HepG2 (cell line): ENCODE results near the gene RFX7. TPM values are rescaled to one million over a fixed set of nuclear protein-coding genes. Genes with fewer than 3 reads are reported as not detected.
A peak's percentile ranks its signal among the peaks of the same experiment; 100 is the strongest.

ENCODE experiments used
- ATAC-seq: fragments of 200-7000 bp; cut with Tn5 transposase; 3 replicates; pipeline ENCODE4 v1.9.1; 2020; ENCODE audit warnings: mild to moderate bottlenecking, moderate library complexity
- BruUV-seq: library from RNA; stranded (reverse); fragments of 400-500 nt; replicated peaks from 2 replicates; lab custom pipeline; 2021; lab: Mats Ljungman, UMichigan
- CTCF ChIA-PET: fragments of 300-600 bp; formaldehyde crosslinking; extraction: SDS; loops from one replicate; lab custom pipeline; 2021; ENCODE audit warnings: low total read pairs, inconsistent platforms, low intra/inter-chr PET ratio; lab: Yijun Ruan, JAX
- POLR2A ChIA-PET: fragments of 350-600 bp; sonication (Branson Sonifier 250); formaldehyde crosslinking; loops from one replicate; lab custom pipeline; 2020; ENCODE audit warnings: antibody characterized with exemption, inconsistent platforms; lab: Yijun Ruan, JAX
- DNase-seq: peaks from one replicate; pipeline ENCODE4 v3.0.0-alpha.2; 2015; ENCODE audit warnings: low spot score
- FAIRE-seq: peaks from 3 replicates; lab custom pipeline; 2011; peaks lifted over from hg19 to GRCh38; lab: Jason Lieb, UNC
- H2AFZ ChIP-seq: one replicate; pipeline ENCODE4 v1.6.1; 2011; ENCODE audit warnings: low read length, inconsistent platforms
- H3K27ac ChIP-seq: fragments of 300-600 bp; 3 replicates; pipeline ENCODE4 v1.8.0; 2011; ENCODE audit warnings: mixed run types, mild to moderate bottlenecking, mixed read lengths, low read length, inconsistent platforms; ENCODE audit not compliant: insufficient read depth; ENCODE audit errors: extremely low read length
- H3K27me3 ChIP-seq, 2 experiments: fragments of 200-600 bp in 1 of 2; 2 replicates in 1 of 2; 3 replicates in 1 of 2; pipeline versions ENCODE4 v1.6.0 to v1.8.0; 2011; ENCODE audit warnings: low read length in 2 of 2, mild to moderate bottlenecking in 2 of 2, moderate library complexity in 2 of 2, inconsistent platforms in 1 of 2; ENCODE audit not compliant: insufficient read depth in 2 of 2, control insufficient read depth in 1 of 2
- H3K36me3 ChIP-seq, 2 experiments: fragments of 200-600 bp in 1 of 2; replicated peaks in 1 of 2; 2 replicates in 1 of 2; 3 replicates in 1 of 2; pipeline versions ENCODE4 v1.5.1 to v1.8.0; 2011; ENCODE audit warnings: low read length in 2 of 2, inconsistent platforms in 1 of 2; ENCODE audit not compliant: insufficient read depth in 2 of 2, control insufficient read depth in 1 of 2
- H3K4me1 ChIP-seq: 2 replicates; pipeline ENCODE4 v1.5.1; 2012; ENCODE audit warnings: low read length, inconsistent platforms; ENCODE audit not compliant: insufficient read depth
- H3K4me2 ChIP-seq: 2 replicates; pipeline ENCODE4 v1.6.0; 2011; ENCODE audit warnings: low read depth, low read length, inconsistent platforms
- H3K4me3 ChIP-seq, 3 experiments: fragments of 200-600 bp in 1 of 3; sonication (generic), shearing (Covaris generic) in 1 of 3; replicated peaks in 1 of 3; 2 replicates each; pipeline ENCODE4 v1.5.1; 2011 to 2016; ENCODE audit warnings: low read length in 3 of 3, inconsistent platforms in 2 of 3, low read depth in 2 of 3, mild to moderate bottlenecking in 2 of 3, control low read depth in 1 of 3, mixed read lengths in 1 of 3; ENCODE audit not compliant: insufficient read depth in 1 of 3
- H3K79me2 ChIP-seq: one replicate; pipeline ENCODE4 v1.6.1; 2011; ENCODE audit warnings: low read length, inconsistent platforms; ENCODE audit not compliant: insufficient read depth
- H3K9ac ChIP-seq: 2 replicates; pipeline ENCODE4 v1.6.0; 2011; ENCODE audit warnings: mild to moderate bottlenecking, low read depth, low read length, inconsistent platforms; ENCODE audit not compliant: insufficient read depth
- H3K9me3 ChIP-seq: 2 replicates; pipeline ENCODE4 v1.5.1; 2012; ENCODE audit warnings: mild to moderate bottlenecking, low read length
- H4K20me1 ChIP-seq: 2 replicates; pipeline ENCODE4 v1.6.0; 2011; ENCODE audit warnings: inconsistent platforms, mild to moderate bottlenecking, low read length, moderate library complexity; ENCODE audit not compliant: insufficient read depth
- ISL2 ChIP-seq: sonication (generic); formaldehyde crosslinking; IDR thresholded peaks from 2 replicates; pipeline ENCODE4 v1.5.0; 2020; ENCODE audit warnings: missing genetic modification reagents
- WGBS: methylation state at CpG from one replicate; pipeline ENCODE4 v1.1.6; 2017; ENCODE audit warnings: low lambda C conversion rate; 5-methylcytosine and 5-hydroxymethylcytosine counted together
- in situ Hi-C: cut with HindIII; loops from 2 replicates; pipeline ENCODE4 v1.10.0; 2017; ENCODE audit warnings: low pct_unique_long_range_greater_than_20kb; ENCODE audit not compliant: extremely low pct_ligation_motif_present
- intact Hi-C: fragments of 100-400 bp; cut with micrococcal nuclease; formaldehyde crosslinking; loops from one replicate; pipeline ENCODE4 v1.10.0; 2022; ENCODE audit not compliant: unreplicated experiment
- polyA plus RNA-seq, 8 experiments: library from polyadenylated mRNA; depleted of rRNA in 3 of 8; stranded (reverse) in 7 of 8; unstranded in 1 of 8; fragments of >200 nt; fragmentation: Illumina TruSeq in 4 of 8; extraction: Trizol in 4 of 8; gene quantifications; 2 replicates each; pipeline versions ENCODE4 v1.2.1 to v1.2.3, GENCODE V29; 2011 to 2016; ENCODE audit warnings: low read depth in 4 of 8, missing spikeins in 1 of 8, mixed read lengths in 1 of 8; ENCODE audit not compliant: insufficient read depth in 1 of 8
- total RNA-seq, 5 experiments: library from RNA; depleted of rRNA; stranded (reverse); fragments of >200 nt; fragmentation: Illumina TruSeq; extraction: Trizol; gene quantifications; 2 replicates each; pipeline ENCODE4 v1.2.3, GENCODE V29; 2016; ENCODE audit warnings: low read depth in 1 of 5
- TF ChIP-seq, protein P1 (sequence below), 2 experiments: fragments of 450-650 bp in 1 of 2; sonication (generic) in 1 of 2; formaldehyde crosslinking in 1 of 2; IDR thresholded peaks; 2 replicates each; pipeline versions ENCODE4 v1.6.1 to v1.8.0; 2016 to 2022; ENCODE audit warnings: antibody characterized with exemption in 1 of 2, mild to moderate bottlenecking in 1 of 2, missing genetic modification reagents in 1 of 2
- TF ChIP-seq, protein P2 (sequence below): sonication (generic); formaldehyde crosslinking; IDR thresholded peaks from 2 replicates; pipeline ENCODE4 v1.5.1; 2020; ENCODE audit warnings: missing genetic modification reagents, mild to moderate bottlenecking, borderline replicate concordance
- TF ChIP-seq, protein P3 (sequence below): sonication (generic); formaldehyde crosslinking; IDR thresholded peaks from 2 replicates; pipeline ENCODE4 v1.8.1; 2023; ENCODE audit warnings: mild to moderate bottlenecking, moderate library complexity, missing genetic modification reagents
- TF ChIP-seq, protein P4 (sequence below): sonication (generic); formaldehyde crosslinking; conservative IDR thresholded peaks from 2 replicates; pipeline ENCODE4 v1.4.0; 2020; ENCODE audit warnings: mild to moderate bottlenecking, missing genetic modification reagents, moderate library complexity
- TF ChIP-seq, protein P5 (sequence below): sonication (generic); formaldehyde crosslinking; IDR thresholded peaks from 2 replicates; pipeline ENCODE4 v1.4.0; 2020; ENCODE audit warnings: missing genetic modification reagents

Gene RFX7
- total and polyA plus RNA-seq, 2 of the 13 experiments (the other 11 are each of a cell fraction or from before 2014, with no cell fraction given) = 8.5 to 10.4 TPM

DNA sequence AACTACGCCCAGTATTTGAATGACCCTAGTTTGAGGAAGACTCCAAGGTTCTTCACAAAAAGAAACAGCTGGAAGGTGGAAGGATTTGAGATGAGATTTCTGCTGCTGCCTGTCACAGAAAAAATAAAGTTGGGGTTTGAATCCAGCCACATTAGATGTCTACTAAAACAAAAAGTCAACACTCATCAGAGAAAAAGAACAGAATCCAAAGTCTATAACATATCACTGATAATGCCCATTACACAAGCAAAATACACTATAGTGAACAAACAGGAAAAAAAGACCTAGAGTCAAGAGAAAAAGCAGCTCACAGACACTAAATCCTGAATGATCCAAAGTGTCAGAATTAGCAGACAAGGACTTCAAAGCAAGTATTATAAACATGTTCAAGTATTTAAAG, 56.0 kb downstream of the RFX7 start:
- FAIRE-seq (peak; percentile 70), DNase-seq (peak; percentile 65), ATAC-seq (peak; percentile 86)
- H3K27ac ChIP-seq = peak overlapping the region; percentile 80
- in situ Hi-C loops (no loop called here), intact Hi-C loops (loop anchor here (2.0 to 5.0 kb wide), 2 partner anchors 35 to 55 kb away; partner anchors contain the start of gene RFX7)
- H3K9me3 ChIP-seq = no peaks in the 10 kb centered on the region; the same call in 1 of the 2 replicates
- BruUV-seq = no TSS peak
- peaks cover 38% of the 10 kb centered on the region for H3K4me1 ChIP-seq
- H3K36me3 ChIP-seq = peaks cover 5 to 9% of the 10 kb centered on the region in 2 experiments; a peak in 4 of 5 replicates
- H3K4me2 ChIP-seq = peak overlapping the region; percentile 57
- no peaks in the 10 kb centered on the region for H3K27me3 ChIP-seq
- peaks cover 68% of the 10 kb centered on the region for H3K79me2 ChIP-seq
- H2AFZ ChIP-seq = no peak overlapping the region
- peak overlapping the region in 1 of 3 experiments; percentile 8; a peak in 1 of 6 replicates for H3K4me3 ChIP-seq
- H4K20me1 ChIP-seq = peaks cover 3% of the 10 kb centered on the region; the same call in 1 of the 2 replicates
- ChIA-PET CTCF (no interaction called here), POLR2A (no interaction called here)
- H3K9ac ChIP-seq = 0 out of 2 replicates have a peak overlapping the region, but pooled peaks have one; percentile 24
- WGBS = 65% methylated on average over 1 of the region's 1 CpG
- TF ChIP-seq, protein P1, sequence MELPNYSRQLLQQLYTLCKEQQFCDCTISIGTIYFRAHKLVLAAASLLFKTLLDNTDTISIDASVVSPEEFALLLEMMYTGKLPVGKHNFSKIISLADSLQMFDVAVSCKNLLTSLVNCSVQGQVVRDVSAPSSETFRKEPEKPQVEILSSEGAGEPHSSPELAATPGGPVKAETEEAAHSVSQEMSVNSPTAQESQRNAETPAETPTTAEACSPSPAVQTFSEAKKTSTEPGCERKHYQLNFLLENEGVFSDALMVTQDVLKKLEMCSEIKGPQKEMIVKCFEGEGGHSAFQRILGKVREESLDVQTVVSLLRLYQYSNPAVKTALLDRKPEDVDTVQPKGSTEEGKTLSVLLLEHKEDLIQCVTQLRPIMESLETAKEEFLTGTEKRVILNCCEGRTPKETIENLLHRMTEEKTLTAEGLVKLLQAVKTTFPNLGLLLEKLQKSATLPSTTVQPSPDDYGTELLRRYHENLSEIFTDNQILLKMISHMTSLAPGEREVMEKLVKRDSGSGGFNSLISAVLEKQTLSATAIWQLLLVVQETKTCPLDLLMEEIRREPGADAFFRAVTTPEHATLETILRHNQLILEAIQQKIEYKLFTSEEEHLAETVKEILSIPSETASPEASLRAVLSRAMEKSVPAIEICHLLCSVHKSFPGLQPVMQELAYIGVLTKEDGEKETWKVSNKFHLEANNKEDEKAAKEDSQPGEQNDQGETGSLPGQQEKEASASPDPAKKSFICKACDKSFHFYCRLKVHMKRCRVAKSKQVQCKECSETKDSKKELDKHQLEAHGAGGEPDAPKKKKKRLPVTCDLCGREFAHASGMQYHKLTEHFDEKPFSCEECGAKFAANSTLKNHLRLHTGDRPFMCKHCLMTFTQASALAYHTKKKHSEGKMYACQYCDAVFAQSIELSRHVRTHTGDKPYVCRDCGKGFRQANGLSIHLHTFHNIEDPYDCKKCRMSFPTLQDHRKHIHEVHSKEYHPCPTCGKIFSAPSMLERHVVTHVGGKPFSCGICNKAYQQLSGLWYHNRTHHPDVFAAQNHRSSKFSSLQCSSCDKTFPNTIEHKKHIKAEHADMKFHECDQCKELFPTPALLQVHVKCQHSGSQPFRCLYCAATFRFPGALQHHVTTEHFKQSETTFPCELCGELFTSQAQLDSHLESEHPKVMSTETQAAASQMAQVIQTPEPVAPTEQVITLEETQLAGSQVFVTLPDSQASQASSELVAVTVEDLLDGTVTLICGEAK (IDR thresholded peaks at IDR 0.05) = peak; percentile 67
- TF ChIP-seq, protein P1 (CRISPR knock-in tag; IDR thresholded peaks at IDR 0.05) = peak; percentile 72; the same call in 1 of the 2 replicates
- TF ChIP-seq, protein P2, sequence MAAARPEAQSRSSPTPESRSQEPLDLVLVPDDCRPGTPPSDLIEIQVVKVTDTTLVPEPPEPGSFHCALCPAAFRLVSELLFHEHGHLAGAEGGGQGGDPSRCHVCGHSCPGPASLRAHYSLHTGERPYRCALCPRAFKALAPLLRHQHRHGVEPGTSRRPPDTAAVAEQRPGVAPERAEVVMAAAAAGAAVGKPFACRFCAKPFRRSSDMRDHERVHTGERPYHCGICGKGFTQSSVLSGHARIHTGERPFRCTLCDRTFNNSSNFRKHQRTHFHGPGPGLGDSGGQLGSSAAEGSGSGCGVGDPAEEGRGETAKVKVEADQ (CRISPR knock-in tag) = no peak
- TF ChIP-seq, protein P3, sequence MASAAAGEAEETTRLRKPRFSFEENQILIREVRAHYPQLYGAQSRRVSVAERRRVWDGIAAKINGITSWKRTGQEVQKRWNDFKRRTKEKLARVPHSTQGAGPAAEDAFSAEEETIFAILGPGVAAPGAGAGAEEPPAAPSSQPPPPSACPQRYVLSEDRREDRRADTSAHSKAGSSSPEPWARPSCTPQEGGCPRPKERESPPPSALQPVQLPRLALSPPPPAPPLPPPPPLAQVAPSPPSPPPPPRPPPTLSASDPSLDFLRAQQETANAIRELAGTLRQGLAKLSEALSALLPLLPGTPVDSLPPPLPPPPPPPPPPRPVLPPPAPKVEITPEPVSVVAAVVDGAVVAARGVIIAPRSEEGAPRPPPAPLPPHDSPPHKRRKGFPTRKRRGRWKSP (CRISPR knock-in tag) = no peak
- TF ChIP-seq, protein P4, sequence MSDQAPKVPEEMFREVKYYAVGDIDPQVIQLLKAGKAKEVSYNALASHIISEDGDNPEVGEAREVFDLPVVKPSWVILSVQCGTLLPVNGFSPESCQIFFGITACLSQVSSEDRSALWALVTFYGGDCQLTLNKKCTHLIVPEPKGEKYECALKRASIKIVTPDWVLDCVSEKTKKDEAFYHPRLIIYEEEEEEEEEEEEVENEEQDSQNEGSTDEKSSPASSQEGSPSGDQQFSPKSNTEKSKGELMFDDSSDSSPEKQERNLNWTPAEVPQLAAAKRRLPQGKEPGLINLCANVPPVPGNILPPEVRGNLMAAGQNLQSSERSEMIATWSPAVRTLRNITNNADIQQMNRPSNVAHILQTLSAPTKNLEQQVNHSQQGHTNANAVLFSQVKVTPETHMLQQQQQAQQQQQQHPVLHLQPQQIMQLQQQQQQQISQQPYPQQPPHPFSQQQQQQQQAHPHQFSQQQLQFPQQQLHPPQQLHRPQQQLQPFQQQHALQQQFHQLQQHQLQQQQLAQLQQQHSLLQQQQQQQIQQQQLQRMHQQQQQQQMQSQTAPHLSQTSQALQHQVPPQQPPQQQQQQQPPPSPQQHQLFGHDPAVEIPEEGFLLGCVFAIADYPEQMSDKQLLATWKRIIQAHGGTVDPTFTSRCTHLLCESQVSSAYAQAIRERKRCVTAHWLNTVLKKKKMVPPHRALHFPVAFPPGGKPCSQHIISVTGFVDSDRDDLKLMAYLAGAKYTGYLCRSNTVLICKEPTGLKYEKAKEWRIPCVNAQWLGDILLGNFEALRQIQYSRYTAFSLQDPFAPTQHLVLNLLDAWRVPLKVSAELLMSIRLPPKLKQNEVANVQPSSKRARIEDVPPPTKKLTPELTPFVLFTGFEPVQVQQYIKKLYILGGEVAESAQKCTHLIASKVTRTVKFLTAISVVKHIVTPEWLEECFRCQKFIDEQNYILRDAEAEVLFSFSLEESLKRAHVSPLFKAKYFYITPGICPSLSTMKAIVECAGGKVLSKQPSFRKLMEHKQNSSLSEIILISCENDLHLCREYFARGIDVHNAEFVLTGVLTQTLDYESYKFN (CRISPR knock-in tag) = peak; percentile 78
- peak; percentile 49 for TF ChIP-seq ISL2 (CRISPR knock-in tag)
- TF ChIP-seq, protein P5, sequence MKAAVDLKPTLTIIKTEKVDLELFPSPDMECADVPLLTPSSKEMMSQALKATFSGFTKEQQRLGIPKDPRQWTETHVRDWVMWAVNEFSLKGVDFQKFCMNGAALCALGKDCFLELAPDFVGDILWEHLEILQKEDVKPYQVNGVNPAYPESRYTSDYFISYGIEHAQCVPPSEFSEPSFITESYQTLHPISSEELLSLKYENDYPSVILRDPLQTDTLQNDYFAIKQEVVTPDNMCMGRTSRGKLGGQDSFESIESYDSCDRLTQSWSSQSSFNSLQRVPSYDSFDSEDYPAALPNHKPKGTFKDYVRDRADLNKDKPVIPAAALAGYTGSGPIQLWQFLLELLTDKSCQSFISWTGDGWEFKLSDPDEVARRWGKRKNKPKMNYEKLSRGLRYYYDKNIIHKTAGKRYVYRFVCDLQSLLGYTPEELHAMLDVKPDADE (CRISPR knock-in tag) = no peak
